GM19324 (cell line): ENCODE results near the gene RPL23.

Source experiments
- ATAC-seq: cut with Tn5 transposase; IDR thresholded peaks from one replicate; pipeline ENCODE4 v1.9.1; 2021; ENCODE audit warnings: mild to moderate bottlenecking, moderate library complexity; ENCODE audit not compliant: unreplicated experiment, low FRiP score

RPL23 gene

GRCh38 chr17:38853292-38854219 lies at the start of gene RPL23:
Gene RPL23, minus strand, starts transcription at chr17:38853721. Its CDS starts 11 bp downstream, at chr17:38853710.
- peak; percentile 89 for ATAC-seq

GRCh38 chr17:38900978-38901656 lies 47.6 kb upstream of the RPL23 start:
- no peak for ATAC-seq

- no peak for ATAC-seq
Measured at GRCh38 chr17:38899421-38899820, 45.9 kb upstream of the RPL23 start.

- ATAC-seq = peak; percentile 74
Measured at GRCh38 chr17:38898812-38899348, 45.4 kb upstream of the RPL23 start.

- ATAC-seq = peak; percentile 34
Measured at GRCh38 chr17:38898291-38898679, 44.8 kb upstream of the RPL23 start.

GRCh38 chr17:38897671-38898290 lies 44.3 kb upstream of the RPL23 start:
- no peak for ATAC-seq

GRCh38 chr17:38897176-38897575 lies 43.7 kb upstream of the RPL23 start:
- no peak for ATAC-seq

GRCh38 chr17:38896346-38896954 lies 42.9 kb upstream of the RPL23 start:
- no peak for ATAC-seq

- no peak for ATAC-seq
Measured at GRCh38 chr17:38894276-38894675, 40.8 kb upstream of the RPL23 start.

- no peak for ATAC-seq
Measured at GRCh38 chr17:38893607-38894006, 40.1 kb upstream of the RPL23 start.

- no peak for ATAC-seq
Measured at GRCh38 chr17:38893113-38893512, 39.6 kb upstream of the RPL23 start.

- ATAC-seq = no peak
Measured at GRCh38 chr17:38892620-38893019, 39.1 kb upstream of the RPL23 start.

GRCh38 chr17:38892083-38892482 lies 38.6 kb upstream of the RPL23 start:
- no peak for ATAC-seq

GRCh38 chr17:38891441-38891840 lies 37.9 kb upstream of the RPL23 start:
- ATAC-seq = no peak

GRCh38 chr17:38890410-38890746 lies 36.9 kb upstream of the RPL23 start:
- no peak for ATAC-seq

GRCh38 chr17:38889745-38890409 lies 36.4 kb upstream of the RPL23 start:
- no peak for ATAC-seq

GRCh38 chr17:38888842-38889241 lies 35.3 kb upstream of the RPL23 start:
- no peak for ATAC-seq

GRCh38 chr17:38886643-38887010 lies 33.1 kb upstream of the RPL23 start:
- ATAC-seq = no peak

GRCh38 chr17:38885728-38886642 lies 32.5 kb upstream of the RPL23 start:
- no peak for ATAC-seq
